Measurements from ENCODE around the gene ZNRF3.

- no peak for TF ChIP-seq CTCF (IDR thresholded peaks at IDR 0.05)
- no peak for TF ChIP-seq POLR2A (IDR thresholded peaks at IDR 0.05)
- TF ChIP-seq POLR2AphosphoS5 (IDR thresholded peaks at IDR 0.05), result no peak
Observed at GRCh38 chr22:28951530-28951929, 68.2 kb downstream of the ZNRF3 start.
